Stimulated activated CD4-positive, alpha-beta T cell treated with anti-CD3 and anti-CD28 coated beads, TNF-alpha, amount 100 ng/mL, for 1 hour (primary cell): ENCODE data around the gene RSPRY1.

Experiments
- DNase-seq, 3 donors: peaks; one replicate each; pipeline ENCODE4 v3.0.0-alpha.2; 2020; ENCODE audit warnings: low read depth in 3 of 3, low spot score in 1 of 3

The RSPRY1 gene

GRCh38 chr16:57185945-57186871 lies at the start of gene RSPRY1, which contains the start of gene PSME3IP1:
RSPRY1 (plus strand) TSS chr16:57186329; CDS start chr16:57204659, 18,330 bp downstream.
PSME3IP1 (minus strand) TSS chr16:57186039; CDS start chr16:57173854, 12,185 bp downstream.
- peak; percentile 90 to 98 (median 97) for DNase-seq

GRCh38 chr16:57137043-57137442 lies 49.1 kb upstream of the RSPRY1 start:
- no peak for DNase-seq

GRCh38 chr16:57137566-57138273 lies 48.4 kb upstream of the RSPRY1 start:
- DNase-seq, result no peak

GRCh38 chr16:57138281-57138935 lies 47.7 kb upstream of the RSPRY1 start:
- no peak for DNase-seq

GRCh38 chr16:57140931-57141668 lies 45.0 kb upstream of the RSPRY1 start:
- DNase-seq, result no peak

- DNase-seq, result no peak
Measured at GRCh38 chr16:57141822-57142631, 44.1 kb upstream of the RSPRY1 start.

GRCh38 chr16:57143149-57143921 lies 42.8 kb upstream of the RSPRY1 start:
- DNase-seq, result no peak

- DNase-seq, result no peak
Measured at GRCh38 chr16:57144027-57144426, 42.1 kb upstream of the RSPRY1 start.

GRCh38 chr16:57145046-57146021 lies 40.8 kb upstream of the RSPRY1 start:
- DNase-seq, result no peak

GRCh38 chr16:57146040-57146647 lies 40.0 kb upstream of the RSPRY1 start:
- no peak for DNase-seq

GRCh38 chr16:57146735-57147134 lies 39.4 kb upstream of the RSPRY1 start:
- no peak for DNase-seq

- DNase-seq, result no peak
Measured at GRCh38 chr16:57147381-57148221, 38.5 kb upstream of the RSPRY1 start.

- no peak for DNase-seq
Measured at GRCh38 chr16:57148481-57148880, 37.6 kb upstream of the RSPRY1 start.

- no peak for DNase-seq
Measured at GRCh38 chr16:57149391-57149790, 36.7 kb upstream of the RSPRY1 start.

GRCh38 chr16:57150682-57151330 lies 35.3 kb upstream of the RSPRY1 start:
- DNase-seq, result no peak

GRCh38 chr16:57151369-57151768 lies 34.8 kb upstream of the RSPRY1 start:
- DNase-seq, result no peak
